ENCODE results near the gene SH3BP2.

Gene SH3BP2

DNA sequence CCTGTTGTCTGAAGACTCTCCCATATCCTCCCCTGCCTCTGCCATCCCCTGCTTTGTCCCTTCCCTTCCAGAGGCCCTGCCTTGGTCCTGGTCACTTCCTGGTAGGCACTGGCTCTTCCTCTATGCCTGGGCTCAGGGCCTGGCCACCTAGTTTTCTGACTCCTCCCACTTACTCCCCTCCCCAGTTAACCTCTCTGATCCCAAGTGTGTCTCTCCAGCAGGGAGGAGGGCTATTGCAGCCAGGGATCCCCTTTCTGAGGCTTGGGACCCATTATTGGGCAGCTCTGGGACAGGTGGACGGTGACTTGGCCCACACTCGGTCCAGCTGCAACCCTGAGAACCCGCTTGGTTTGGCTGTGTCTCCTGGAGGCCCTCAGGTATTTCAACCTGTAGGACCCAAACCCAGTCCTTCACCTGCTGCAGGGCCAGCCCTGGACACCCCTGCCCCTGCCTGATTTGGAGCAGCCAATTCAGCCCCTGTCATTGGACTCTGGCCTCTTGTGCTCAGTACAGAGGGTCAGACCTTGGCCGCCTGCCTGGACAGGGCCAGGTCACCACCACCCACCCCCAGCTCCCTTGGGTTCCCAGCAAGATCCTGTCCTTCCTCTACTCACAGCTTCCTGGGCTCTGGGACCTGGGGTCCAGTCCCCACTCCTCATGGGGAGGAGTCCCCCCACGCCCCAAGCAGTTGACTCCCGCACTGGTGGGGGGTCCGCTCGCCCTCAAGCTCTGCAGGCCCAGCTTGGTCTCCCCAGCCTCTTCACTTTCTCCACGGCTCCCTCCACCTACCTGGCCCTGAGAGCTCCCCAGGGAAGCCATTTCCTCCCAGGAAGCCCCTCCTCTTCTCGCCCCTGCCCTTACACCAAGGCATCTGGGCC, 1.1 kb upstream of the SH3BP2 start:
- DNase-seq, result no peak

DNA sequence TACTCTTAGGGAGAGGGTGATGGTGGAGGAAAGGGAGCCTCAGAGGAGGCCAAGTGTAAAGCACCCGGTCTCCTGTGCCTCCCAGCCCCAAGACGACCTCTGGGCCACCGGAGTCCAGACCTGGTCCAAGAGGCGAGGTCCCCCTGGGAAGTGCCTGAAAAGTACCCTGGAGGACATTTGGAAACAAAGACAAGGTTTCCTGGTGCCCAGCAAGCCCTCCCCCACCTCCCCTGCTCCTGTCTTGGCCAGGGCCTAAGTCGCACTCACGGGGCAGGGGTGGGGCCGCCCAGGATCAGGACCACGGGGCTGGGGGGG, 532 bp upstream of the SH3BP2 start:
- no peak for DNase-seq

DNA sequence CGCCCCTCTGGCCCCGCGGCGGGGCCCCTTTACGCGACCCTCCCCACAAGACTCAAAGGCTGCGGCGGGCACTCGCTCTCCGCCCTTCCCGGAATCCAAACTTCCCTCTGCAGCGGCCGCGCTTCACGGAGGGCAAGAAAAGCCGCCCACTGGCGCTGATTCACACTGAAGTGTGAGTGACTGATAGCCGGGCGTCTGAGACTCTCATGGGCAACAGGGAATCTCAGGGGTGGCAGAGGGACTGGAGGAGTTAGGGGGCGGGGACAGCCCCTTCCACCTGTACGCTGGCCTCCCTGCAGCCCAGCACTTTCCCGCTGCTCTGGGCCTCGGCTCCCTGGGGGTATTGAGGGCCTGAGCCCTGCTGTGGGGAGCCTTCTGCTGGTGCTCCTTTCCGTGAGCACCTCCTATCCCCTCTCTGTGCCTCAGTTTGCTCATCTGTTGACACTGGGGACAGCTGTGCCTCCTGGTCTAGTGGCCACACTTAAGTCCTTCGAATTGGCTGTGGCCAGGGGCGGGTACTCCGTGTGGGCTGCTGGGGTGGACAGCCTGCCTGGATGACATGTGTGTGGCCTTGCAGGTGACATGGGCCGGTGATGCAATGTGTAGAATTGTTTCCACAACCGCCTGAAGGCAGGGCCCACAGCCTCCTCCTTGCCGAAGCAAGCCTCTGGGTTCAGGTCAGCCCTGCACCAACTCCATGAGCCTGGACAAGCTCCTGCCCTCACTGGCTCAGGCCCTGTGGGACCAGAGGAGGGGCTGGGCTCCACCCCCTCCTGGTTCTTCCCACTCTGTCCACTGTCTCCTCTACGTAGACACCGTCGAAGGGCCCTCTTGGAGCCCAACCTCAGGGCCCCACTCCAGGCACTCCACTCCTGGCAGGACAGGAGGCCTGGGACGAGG, 951 bp downstream of the SH3BP2 start:
- DNase-seq, result peak; percentile 71

DNA sequence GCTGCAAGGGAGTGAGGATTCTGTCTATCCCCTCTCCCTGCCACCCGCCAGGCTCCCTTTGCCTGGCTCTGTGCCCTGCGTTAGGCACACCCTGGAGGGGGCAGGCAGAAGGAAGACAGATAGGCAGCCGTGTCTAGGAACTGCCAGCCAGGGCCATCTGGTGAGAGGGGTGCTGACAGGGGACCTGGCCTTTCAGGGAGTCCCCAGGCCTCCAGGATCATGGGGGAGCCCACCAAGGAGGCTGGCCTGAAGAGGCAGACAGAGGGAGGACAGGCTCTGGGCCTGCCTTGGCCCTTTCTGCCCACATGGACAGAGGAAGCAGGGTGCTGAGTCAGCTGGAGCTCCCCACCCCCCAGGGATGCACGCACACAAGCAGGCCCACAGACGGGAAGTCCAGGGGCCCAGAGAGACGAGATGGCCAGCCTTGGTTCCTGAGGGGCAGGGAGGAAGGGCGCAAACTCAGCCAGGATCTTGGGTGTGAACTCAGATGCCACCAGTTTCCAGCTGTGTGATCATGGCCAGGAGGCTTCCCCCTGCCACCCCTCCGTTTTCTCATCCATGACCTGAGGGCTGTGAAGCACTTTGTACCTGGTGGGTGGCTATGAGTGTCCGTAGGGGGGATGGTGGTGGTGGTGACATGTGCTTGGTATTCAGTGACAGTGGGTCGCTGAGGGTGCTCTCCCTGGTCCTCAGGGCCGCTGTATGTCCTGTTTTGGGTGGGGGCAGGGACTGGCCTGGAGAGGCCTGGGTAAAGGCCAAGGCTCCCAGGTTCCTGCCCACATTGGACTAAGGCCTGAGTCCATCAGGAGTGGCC, 1.8 kb downstream of the SH3BP2 start:
- no peak for DNase-seq

DNA sequence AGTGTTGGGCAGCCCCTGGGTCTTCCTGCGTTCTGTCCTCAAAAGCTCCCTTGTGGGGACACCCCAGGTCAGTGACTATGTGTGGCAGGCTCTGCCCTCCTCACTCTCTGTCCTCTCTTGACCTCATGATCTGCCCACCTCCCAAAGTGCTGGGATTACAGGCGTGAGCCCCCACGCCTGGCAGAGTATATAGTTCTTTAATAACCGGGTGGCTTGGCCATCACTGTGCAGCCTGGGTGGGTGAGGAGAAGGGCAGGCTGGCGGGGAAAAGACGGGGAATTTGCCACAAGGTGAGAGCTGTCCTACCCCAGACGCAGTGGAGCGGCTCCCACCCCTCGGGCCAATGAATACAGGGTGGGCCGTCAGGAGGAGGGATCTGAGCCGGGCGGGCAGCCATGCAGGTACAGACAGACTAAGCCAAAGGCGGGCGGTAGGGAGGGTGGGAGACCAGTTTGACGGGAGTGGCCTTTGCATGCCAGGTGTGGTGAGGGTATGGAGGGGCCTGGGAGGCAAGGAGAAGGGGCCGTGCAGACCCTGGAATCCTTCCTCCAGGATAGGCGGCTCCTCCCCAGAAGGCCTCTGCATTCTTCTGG, 2.5 kb downstream of the SH3BP2 start:
- no peak for DNase-seq

DNA sequence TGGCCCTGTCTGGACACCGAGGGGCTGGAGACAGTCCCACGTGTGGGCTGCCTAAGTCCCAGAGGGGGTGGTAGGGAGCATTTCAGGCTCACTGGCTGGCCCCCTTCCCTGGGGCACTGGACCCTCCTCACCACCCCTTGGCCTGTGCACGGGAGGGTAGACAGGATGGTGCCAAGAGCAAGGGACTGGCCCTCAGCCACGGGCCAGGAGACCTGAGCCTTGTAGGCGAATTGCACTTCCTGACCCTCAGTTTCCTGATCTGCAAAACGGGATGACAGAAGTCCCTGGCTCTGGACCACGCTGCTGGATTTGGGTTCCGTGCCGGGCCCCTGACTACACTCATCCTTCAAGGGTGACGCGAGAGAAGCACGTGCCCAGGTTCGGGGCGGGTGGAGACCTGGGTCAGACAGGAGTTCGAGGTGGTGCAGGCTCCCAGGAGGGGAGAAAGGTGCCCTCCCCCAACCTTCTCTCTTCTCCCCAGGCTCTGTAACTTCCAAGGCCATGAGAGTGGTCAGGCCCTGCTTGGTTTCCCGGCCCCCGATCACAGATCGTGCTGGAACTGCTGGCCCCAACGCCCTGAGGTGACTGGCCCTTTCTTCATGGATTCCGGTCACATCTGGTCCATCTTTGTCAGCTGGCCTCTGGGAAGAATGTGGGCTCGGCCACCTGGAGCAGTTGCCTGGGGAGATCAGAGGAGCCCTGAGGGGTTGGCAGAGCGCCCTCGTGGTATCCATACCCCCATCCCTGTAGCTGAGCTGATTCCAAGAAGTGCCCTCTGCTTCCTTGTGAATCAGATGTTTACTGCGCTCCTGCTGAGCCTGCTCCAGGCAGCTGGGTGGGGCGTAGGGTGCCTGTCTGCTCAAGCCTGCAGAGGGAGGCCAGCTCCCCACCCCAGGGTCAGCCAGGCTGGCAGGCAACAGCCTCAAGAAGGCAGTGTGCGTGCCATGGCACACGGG, 3.3 kb downstream of the SH3BP2 start:
- no peak for DNase-seq

DNA sequence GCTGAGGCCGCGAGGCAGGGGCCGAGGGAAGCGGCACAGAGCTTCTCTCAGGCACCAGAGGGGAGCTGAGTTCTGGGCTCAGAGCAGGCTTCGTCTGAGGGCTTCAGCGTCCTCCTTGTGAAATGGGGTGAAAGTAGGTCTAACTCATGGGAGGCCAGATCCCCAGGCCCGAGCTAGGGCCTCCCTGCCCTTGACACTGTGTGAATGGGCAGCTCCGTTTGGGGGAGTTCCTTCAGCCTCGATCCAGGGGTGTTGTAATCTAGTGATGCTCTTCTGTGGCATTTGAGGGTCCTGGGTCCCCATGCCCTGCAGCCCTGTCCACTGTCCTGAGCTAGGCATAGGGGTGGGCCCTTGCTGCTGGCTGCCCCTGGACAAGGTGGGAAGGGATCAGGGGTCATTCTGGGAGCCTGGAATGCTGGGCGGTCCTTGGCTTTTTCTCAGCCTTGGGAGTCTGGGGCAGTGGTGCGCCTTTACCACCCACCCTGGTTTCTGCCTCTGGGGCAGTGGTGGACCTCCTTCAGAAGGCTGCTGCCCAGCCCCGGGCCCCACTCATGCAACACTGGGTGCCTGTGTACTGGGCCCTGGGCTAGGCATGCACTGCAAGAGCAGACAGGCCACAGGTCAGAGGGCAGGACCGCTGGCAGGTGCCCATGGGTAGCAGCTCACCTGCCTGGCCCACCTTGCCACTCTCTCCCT, 4.1 kb downstream of the SH3BP2 start:
- no peak for DNase-seq

DNA sequence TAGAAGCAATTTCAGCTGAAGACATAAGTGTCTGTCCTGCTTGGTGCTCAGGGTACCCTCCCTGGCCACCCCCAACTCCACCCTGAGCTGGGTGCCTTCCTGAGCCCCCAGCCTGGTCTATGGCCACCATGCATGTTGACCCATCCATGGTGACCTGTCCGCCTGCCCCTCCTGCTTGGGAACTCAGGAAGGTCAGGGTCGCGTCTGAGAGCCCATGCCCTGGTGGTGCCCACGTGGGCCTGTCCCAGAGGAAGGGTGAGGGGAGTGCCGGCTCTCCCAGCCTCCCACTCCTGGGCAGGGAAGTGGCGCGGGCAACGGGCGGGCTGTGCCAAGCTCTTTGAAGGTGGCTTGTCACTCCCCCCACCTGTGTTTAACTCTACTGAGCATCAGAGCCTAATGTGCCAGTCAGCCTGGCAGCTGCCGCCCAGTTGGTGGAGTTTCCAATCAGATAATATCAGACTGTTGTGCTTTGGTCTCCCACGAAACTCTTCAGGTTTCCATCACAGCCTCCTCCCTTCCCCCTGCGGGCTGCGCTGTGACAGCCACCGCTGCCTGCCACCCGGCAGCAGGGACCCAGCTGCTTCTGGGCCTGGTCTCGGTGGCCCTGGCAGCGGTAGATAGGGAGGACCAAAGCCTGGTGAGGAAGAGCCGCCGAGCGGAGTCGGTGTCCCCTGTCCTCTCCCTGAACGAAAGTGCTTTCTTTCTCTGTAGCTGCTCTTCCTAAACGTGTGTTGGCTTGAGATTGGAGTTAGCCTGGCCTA, 4.8 kb downstream of the SH3BP2 start:
- DNase-seq, result peak; percentile 58

DNA sequence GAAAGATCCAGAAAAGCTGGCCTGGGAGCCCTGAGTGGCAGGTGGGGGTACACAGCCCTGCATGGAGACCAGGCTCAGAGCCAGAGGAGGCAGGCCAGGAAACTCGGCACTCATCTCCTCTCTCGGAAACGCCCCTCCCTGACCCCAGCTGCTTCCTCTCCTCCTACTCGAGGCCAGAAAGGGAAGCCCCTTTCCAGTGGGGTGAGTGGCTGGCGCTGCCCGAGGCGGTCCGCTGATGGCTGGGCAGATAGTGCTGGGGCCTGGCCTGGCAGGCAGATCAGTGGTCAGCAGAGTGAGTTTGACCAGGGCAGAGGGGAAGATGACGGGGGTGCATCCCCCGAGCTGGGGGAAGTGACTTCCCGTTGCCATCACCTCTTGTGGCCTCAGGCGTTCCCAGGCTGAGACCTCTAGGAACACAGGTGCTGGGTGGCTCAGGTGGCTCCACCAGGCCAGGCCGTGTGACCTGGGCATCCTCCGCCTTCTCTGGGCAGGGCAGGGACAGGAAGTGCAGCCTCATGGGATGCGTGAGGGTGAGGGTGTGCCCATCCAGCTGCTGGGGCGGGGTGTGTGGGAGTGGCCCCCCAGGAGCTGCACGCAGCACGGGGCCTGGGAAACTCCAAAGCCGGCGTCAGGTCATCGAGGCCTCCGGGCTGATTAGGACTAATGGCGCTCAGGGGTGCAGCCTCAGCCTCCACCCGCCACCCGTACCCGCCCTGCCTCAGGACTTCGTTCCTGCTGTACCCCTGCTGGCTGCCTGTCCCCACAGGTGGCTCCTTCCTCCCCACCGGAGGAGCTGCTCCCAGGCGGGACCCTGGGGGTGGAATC, 5.7 kb downstream of the SH3BP2 start:
- peak; percentile 49 for DNase-seq

DNA sequence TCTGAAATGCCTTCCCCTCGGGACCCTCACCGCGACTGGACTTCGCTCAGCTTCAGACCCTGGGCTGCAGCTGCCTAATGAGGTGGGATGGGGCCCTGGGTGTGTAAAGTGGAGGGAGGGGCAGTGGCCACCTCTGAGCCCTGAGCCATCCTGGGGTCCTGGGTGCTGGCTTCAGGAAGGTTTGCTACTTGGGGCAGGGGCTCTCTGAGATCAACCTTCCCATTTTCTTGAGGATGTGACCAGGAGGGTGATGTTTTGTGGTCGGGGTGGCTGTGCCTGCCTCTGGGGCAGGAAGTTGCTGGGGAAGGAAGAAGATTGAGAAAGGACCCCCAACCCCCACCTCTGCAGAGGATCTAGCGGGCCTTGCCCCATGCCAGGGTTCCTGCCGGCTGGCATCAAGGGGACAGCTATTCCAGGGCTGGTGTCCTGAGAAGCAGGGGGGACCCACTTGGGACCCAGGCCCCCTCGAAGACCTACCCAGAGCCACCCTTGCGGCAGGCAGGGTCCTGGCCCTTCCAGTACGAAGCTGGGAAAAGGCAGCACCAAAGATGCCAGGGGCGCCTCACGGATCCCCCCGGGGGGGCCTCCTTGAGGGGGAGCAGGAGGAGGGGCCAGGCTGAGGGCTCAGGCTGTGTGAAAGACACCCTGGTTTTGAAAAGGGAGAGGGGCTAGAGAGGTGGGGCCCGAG, 6.5 kb downstream of the SH3BP2 start:
- no peak for DNase-seq

DNA sequence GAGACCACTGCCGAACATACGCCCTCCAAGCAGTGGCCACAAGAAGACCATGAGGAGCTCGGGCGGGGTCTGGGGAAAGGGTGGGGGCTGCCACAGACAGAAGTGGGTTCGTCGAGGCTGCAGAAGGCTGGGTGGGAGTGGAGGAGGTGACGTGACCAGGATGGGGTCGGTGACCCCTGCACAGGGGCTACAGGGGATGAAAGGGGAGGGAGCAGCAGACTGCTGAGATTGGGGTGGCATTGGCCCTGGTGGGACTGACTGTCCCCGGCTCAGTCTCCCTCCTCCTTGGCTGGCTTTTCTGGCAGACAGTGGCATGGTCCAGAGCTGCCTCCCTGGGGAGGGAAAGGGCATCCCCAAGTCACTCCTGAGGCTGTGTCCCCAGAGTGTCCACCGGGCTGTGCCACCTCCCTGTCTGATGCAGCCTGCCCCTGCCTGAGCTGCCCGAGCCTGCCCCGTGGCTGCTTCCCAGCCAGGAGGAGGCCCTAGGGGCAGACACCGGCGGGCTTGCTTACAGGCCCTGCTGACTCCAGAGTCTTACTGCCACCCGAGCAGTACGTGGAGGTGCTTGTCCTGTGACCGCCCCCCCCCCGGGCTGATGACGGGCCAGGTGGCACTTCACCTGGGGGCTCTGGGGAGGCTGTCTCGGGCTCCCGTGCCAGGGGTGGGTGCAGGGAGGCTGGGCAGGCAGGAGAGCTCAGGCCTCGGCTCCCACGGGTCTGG, 7.2 kb downstream of the SH3BP2 start:
- no peak for DNase-seq

DNA sequence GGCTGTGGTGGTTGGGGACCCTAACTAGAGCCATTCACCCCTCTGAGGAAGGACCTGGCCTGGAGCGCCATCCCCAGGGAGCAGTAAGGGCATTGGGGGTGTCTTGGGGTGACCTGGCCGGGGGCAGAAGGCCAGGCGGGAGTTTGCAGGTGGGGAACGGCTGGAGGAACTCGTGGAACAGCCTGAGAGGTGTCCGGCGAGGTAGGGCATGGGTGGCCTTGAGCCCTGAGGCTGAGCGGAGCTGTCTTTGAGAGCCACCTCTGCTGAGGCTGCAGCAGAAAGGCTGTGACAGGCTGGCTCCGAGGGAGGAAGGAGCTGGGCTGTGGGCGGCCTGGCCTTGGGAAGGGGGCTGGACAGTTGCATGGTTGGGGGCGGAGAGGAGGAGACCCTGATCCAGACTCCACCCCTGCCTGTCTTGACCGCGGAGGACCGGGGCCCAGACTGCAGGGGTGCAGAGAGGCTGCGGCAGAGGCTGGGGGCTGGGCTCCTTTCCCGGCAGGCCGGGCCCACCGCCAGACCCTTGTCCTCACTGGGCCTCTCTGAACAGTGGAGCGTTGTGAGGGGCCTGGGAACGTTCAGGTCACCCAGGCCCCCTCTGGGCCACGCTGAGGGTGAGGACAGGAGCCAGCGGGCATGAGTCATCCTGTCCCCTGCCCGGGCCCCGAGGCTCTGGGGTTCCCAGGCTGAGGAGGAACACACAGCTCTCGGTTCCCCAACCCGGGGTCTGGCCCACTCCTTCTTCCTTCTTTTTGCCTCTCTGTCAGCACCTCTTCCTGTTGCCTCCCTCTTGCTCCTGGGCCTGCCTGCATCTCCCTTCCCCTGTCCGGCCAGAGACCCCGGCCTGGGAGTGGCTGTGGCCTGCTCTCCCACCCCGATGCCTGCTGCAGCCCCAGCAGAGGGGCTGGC, 8.1 kb downstream of the SH3BP2 start:
- DNase-seq, result no peak

DNA sequence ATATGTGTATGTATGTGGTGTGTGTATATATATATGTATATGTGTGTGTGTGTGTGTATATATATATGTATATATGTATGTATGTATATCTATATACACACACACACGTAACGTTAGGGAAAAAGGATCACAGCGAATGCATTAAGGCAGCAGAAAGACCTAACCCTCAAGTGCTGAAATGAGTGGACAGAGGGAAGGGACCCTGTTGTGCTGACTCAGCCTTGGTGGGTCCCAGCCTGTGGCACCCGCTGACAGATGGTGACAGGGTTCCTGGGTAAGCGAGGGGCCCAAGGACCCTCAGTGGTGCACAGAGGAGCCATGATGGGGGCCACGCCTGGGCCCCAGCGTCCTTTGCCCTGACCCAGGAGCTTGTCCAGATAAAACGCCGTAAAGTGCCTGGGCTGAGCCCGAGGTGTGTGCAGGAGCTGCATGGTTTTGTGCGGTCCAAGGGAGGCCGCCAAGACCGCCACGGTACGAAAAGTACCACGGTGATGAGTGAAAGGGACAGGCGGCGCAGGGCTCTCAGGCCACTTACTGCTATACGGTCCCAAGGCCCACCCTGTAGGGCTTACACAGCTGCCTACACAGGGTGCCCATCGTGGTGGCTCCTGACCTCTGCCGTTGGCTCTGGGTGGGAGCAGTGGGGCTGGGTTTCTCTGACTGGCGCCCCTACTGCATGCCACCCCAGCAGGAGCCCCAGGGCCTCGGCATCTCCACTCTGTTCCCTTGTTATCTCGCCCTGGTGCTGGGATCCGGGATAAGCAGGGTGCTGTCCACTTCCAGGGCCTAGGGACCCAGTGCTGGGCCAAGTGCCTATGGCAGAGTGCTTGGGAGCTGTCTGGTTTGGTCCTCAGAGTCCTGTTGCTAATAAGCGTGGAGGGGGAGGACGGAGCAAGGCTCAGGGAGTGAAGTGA, 10.0 kb downstream of the SH3BP2 start:
- DNase-seq, result peak; percentile 1

DNA sequence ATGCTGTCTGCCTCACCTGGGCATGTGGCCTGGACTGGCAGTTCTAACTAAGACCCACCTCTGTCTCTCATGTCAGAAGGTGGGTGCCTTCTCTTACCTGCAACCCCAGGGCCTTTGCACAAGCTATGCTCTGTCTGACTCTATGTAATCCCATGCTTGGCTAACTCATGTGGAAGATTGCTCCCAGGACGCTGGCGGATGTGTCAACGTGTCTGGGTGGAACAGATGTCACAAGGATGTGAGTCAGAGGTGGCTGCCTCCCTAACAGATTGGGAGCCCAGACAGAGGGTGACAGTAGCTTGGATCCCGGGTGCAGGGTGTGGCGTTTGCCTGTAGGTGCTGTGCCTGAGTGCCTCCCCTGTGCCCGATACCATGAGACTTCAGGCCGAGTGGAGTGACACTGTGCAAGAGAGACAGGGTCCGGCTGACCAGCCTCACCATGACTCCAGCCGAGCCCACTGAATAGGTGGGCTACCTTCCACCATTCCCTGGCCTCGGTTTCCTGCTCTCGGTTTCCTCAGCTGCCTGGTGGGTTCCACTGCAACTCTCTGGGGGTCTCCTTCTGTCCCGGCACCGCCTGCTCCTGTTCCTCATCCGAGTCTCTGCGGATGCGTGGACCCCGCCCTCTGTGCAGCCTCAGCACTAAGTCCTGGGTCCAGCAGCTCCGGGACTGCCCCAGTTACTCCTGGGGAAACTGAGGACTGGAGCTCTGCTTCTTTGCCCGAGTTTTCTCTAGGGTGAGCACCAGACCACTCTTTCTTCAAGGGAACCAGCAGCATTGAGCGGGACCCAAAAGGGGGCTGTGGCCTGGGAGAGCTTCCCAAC, 11.0 kb downstream of the SH3BP2 start:
- peak; percentile 1 for DNase-seq

All from stimulated activated CD4-positive, alpha-beta T cell treated with anti-CD3 and anti-CD28 coated beads, Interleukin-4, amount 100 ng/mL, for 1 hour (primary cell).